Measurements from ENCODE around the gene DNAH7. TPM values are rescaled to one million over a fixed set of nuclear protein-coding genes. Genes with fewer than 3 reads are reported as not detected.

Gene DNAH7
- total RNA-seq, 5 donors from 2014 or later (not counting 1 experiment from before 2014, with no cell fraction given): 0.03 TPM; not detected in 4

- H3K27me3 Mint-ChIP-seq: peaks cover 0 to 7% of the 10 kb centered on the region in 2 donors
- Histone ChIP-seq H3K9me3 (no peaks in the 10 kb centered on the region), H3K4me1 (ENCODE audit: control insufficient read depth in 1 of 2, extremely low read depth in 1 of 2, insufficient read depth in 2 of 2, low read length in 2 of 2) (no peaks in the 10 kb centered on the region), H3K4me3 (ENCODE audit: control insufficient read depth in 1 of 2, extremely low read depth in 1 of 2, low read length in 1 of 2) (no peak overlapping the region), H3K36me3 (ENCODE audit: control insufficient read depth in 2 of 2, extremely low read depth in 1 of 2, insufficient read depth in 1 of 2, low read length in 1 of 2) (no peaks in the 10 kb centered on the region), H3K27ac (ENCODE audit: low read length) (no peak overlapping the region), H3K27me3 (replicated peaks in 1 of 2; ENCODE audit: control insufficient read depth in 2 of 2, extremely low read depth in 1 of 2, insufficient read depth in 2 of 2, low read length in 1 of 2) (peaks cover 0 to 12% of the 10 kb centered on the region in 2 experiments)
- no peaks in the 10 kb centered on the region for H3K36me3 Mint-ChIP-seq
- ChIA-PET POLR2A (no interaction called here), CTCF (interaction anchor here in 1 of 2 donors (0.5 kb wide), 1 partner anchor 11 kb away, joined by 3 read pairs; no protein-coding TSS in a partner anchor)
- H3K9me3 Mint-ChIP-seq: peaks cover 0 to 5% (median 0%) of the 10 kb centered on the region in 3 donors
- ATAC-seq (replicated peaks in 1 of 4): no peak
- no peak overlapping the region for H3K27ac Mint-ChIP-seq
- H3K4me1 Mint-ChIP-seq: no peaks in the 10 kb centered on the region
- no CpG with 5 or more reads among the region's 2 CpGs for WGBS (ENCODE audit: insufficient coverage)
- H3K4me3 Mint-ChIP-seq: no peak overlapping the region
- DNase-seq: no peak
These were observed 177.6 kb downstream of the DNAH7 start for GRCh38 chr2:195891081-195891480.

GRCh38 chr2:195879153-195879552 lies 189.5 kb downstream of the DNAH7 start:
- Histone ChIP-seq H3K4me1 (ENCODE audit: control insufficient read depth in 1 of 2, extremely low read depth in 1 of 2, insufficient read depth in 2 of 2, low read length in 2 of 2) (no peaks in the 10 kb centered on the region), H3K36me3 (ENCODE audit: control insufficient read depth in 2 of 2, extremely low read depth in 1 of 2, insufficient read depth in 1 of 2, low read length in 1 of 2) (no peaks in the 10 kb centered on the region), H3K27ac (ENCODE audit: low read length) (no peak overlapping the region), H3K4me3 (ENCODE audit: control insufficient read depth in 1 of 2, extremely low read depth in 1 of 2, low read length in 1 of 2) (no peak overlapping the region), H3K9me3 (no peaks in the 10 kb centered on the region), H3K27me3 (replicated peaks in 1 of 2; ENCODE audit: control insufficient read depth in 2 of 2, extremely low read depth in 1 of 2, insufficient read depth in 2 of 2, low read length in 1 of 2) (peaks cover 0 to 6% of the 10 kb centered on the region in 2 experiments)
- DNase-seq (no peak), ATAC-seq (replicated peaks in 1 of 4) (no peak)
- Mint-ChIP-seq H3K27ac (no peak overlapping the region), H3K4me3 (no peak overlapping the region), H3K4me1 (no peaks in the 10 kb centered on the region), H3K27me3 (peaks cover 0 to 5% of the 10 kb centered on the region in 2 donors), H3K36me3 (no peaks in the 10 kb centered on the region), H3K9me3 (no peaks in the 10 kb centered on the region)
- no CpG with 5 or more reads among the region's 4 CpGs for WGBS (ENCODE audit: insufficient coverage)
- POLR2A ChIA-PET: no interaction called here
- CTCF ChIA-PET: no interaction called here

DNA sequence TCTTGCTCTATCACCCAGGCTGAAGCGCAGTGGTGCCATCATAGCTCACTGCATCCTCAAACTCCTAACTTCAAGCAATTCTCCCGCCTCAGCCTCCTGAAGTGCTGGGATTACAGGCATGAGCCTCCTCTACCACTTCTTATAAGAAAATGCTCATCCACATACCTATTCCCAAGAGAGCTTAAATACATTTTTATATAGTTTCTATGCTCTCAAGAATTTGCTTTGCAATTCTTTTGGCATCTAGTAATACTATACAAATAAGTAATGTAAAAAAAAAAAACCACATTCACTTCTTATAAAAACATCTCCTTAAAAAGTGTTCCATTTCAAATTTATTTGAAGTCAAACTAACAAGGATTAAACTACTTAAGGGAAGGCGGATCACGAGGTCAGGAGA lies 197.3 kb downstream of the DNAH7 start:
- Histone ChIP-seq H3K36me3 (ENCODE audit: control insufficient read depth in 2 of 2, extremely low read depth in 1 of 2, insufficient read depth in 1 of 2, low read length in 1 of 2) (no peaks in the 10 kb centered on the region), H3K4me1 (ENCODE audit: control insufficient read depth in 1 of 2, extremely low read depth in 1 of 2, insufficient read depth in 2 of 2, low read length in 2 of 2) (no peaks in the 10 kb centered on the region), H3K9me3 (no peaks in the 10 kb centered on the region), H3K4me3 (ENCODE audit: control insufficient read depth in 1 of 2, extremely low read depth in 1 of 2, low read length in 1 of 2) (no peak overlapping the region), H3K27ac (ENCODE audit: low read length) (no peak overlapping the region), H3K27me3 (replicated peaks in 1 of 2; ENCODE audit: control insufficient read depth in 2 of 2, extremely low read depth in 1 of 2, insufficient read depth in 2 of 2, low read length in 1 of 2) (no peaks in the 10 kb centered on the region)
- DNase-seq (no peak), ATAC-seq (replicated peaks in 1 of 4) (no peak)
- POLR2A ChIA-PET: no interaction called here
- Mint-ChIP-seq H3K9me3 (no peaks in the 10 kb centered on the region), H3K27me3 (peaks cover 9 to 11% of the 10 kb centered on the region in 2 donors), H3K4me1 (no peaks in the 10 kb centered on the region), H3K36me3 (no peaks in the 10 kb centered on the region), H3K27ac (no peak overlapping the region), H3K4me3 (no peak overlapping the region)
- CTCF ChIA-PET: no interaction called here
- WGBS (ENCODE audit: insufficient coverage): 100% methylated on average over 1 of the region's 4 CpGs

DNA sequence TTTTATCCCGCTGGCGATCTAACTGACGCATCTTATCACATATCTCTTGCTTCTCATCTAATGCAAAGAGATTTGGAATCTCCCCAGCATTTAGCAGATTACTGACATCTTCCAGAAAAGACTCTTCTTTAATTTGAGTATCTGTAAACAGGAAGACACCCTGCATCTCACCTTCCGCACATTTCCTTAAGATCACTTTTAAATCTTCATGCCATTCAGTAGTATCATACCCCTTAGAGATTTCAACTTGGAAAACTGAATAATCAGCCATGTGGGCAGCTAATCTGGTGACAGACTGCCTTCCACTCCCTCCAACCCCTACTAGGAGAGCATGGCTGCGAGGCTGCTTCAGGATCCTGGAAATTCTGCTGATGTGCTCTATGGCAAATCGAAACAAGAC lies 204.3 kb downstream of the DNAH7 start:
- Mint-ChIP-seq H3K27ac (no peak overlapping the region), H3K36me3 (no peaks in the 10 kb centered on the region), H3K27me3 (peaks cover 7 to 11% of the 10 kb centered on the region in 2 donors), H3K9me3 (no peaks in the 10 kb centered on the region), H3K4me3 (no peak overlapping the region), H3K4me1 (peaks cover 0 to 5% (median 3%) of the 10 kb centered on the region in 3 donors)
- H3K27me3 ChIP-seq (replicated peaks in 1 of 2; ENCODE audit: control insufficient read depth in 2 of 2, extremely low read depth in 1 of 2, insufficient read depth in 2 of 2, low read length in 1 of 2): no peaks in the 10 kb centered on the region
- ATAC-seq (replicated peaks in 1 of 4) (no peak), DNase-seq (no peak)
- POLR2A ChIA-PET: no interaction called here
- CTCF ChIA-PET: no interaction called here
- no peak overlapping the region for H3K4me3 ChIP-seq (ENCODE audit: control insufficient read depth in 1 of 2, extremely low read depth in 1 of 2, low read length in 1 of 2)
- H3K9me3 ChIP-seq: no peaks in the 10 kb centered on the region
- H3K4me1 ChIP-seq (ENCODE audit: control insufficient read depth in 1 of 2, extremely low read depth in 1 of 2, insufficient read depth in 2 of 2, low read length in 2 of 2): no peaks in the 10 kb centered on the region
- WGBS (ENCODE audit: insufficient coverage): 100% methylated on average over 1 of the region's 6 CpGs
- H3K27ac ChIP-seq (ENCODE audit: low read length): no peak overlapping the region
- no peaks in the 10 kb centered on the region for H3K36me3 ChIP-seq (ENCODE audit: control insufficient read depth in 2 of 2, extremely low read depth in 1 of 2, insufficient read depth in 1 of 2, low read length in 1 of 2)

- H3K36me3 Mint-ChIP-seq: no peaks in the 10 kb centered on the region
- H3K9me3 Mint-ChIP-seq: no peaks in the 10 kb centered on the region
- no peak overlapping the region for H3K4me3 ChIP-seq (ENCODE audit: control insufficient read depth in 1 of 2, extremely low read depth in 1 of 2, low read length in 1 of 2)
- peaks cover 0 to 5% (median 3%) of the 10 kb centered on the region in 3 donors for H3K4me1 Mint-ChIP-seq
- peaks cover 6 to 11% of the 10 kb centered on the region in 2 donors for H3K27me3 Mint-ChIP-seq
- DNase-seq (no peak), ATAC-seq (replicated peaks in 1 of 4) (no peak)
- no peaks in the 10 kb centered on the region for H3K27me3 ChIP-seq (replicated peaks in 1 of 2; ENCODE audit: control insufficient read depth in 2 of 2, extremely low read depth in 1 of 2, insufficient read depth in 2 of 2, low read length in 1 of 2)
- no peaks in the 10 kb centered on the region for H3K9me3 ChIP-seq
- H3K4me1 ChIP-seq (ENCODE audit: control insufficient read depth in 1 of 2, extremely low read depth in 1 of 2, insufficient read depth in 2 of 2, low read length in 2 of 2): no peaks in the 10 kb centered on the region
- H3K4me3 Mint-ChIP-seq: no peak overlapping the region
- CTCF ChIA-PET: no interaction called here
- no peaks in the 10 kb centered on the region for H3K36me3 ChIP-seq (ENCODE audit: control insufficient read depth in 2 of 2, extremely low read depth in 1 of 2, insufficient read depth in 1 of 2, low read length in 1 of 2)
- 20% methylated on average over 2 of the region's 4 CpGs for WGBS (ENCODE audit: insufficient coverage)
- POLR2A ChIA-PET: no interaction called here
- no peak overlapping the region for H3K27ac Mint-ChIP-seq
- H3K27ac ChIP-seq (ENCODE audit: low read length): no peak overlapping the region
These were observed 205.1 kb downstream of the DNAH7 start for GRCh38 chr2:195863564-195863963.

GRCh38 chr2:195863121-195863520 lies 205.5 kb downstream of the DNAH7 start:
- ChIA-PET POLR2A (no interaction called here), CTCF (no interaction called here)
- Histone ChIP-seq H3K27me3 (replicated peaks in 1 of 2; ENCODE audit: control insufficient read depth in 2 of 2, extremely low read depth in 1 of 2, insufficient read depth in 2 of 2, low read length in 1 of 2) (no peaks in the 10 kb centered on the region), H3K4me3 (ENCODE audit: control insufficient read depth in 1 of 2, extremely low read depth in 1 of 2, low read length in 1 of 2) (no peak overlapping the region), H3K4me1 (ENCODE audit: control insufficient read depth in 1 of 2, extremely low read depth in 1 of 2, insufficient read depth in 2 of 2, low read length in 2 of 2) (no peaks in the 10 kb centered on the region), H3K36me3 (ENCODE audit: control insufficient read depth in 2 of 2, extremely low read depth in 1 of 2, insufficient read depth in 1 of 2, low read length in 1 of 2) (no peaks in the 10 kb centered on the region), H3K9me3 (no peaks in the 10 kb centered on the region), H3K27ac (ENCODE audit: low read length) (no peak overlapping the region)
- Mint-ChIP-seq H3K36me3 (no peaks in the 10 kb centered on the region), H3K27ac (no peak overlapping the region), H3K27me3 (peaks cover 3 to 14% of the 10 kb centered on the region in 2 donors), H3K4me1 (peaks cover 0 to 5% (median 3%) of the 10 kb centered on the region in 3 donors), H3K4me3 (no peak overlapping the region), H3K9me3 (no peaks in the 10 kb centered on the region)
- no CpG with 5 or more reads among the region's 3 CpGs for WGBS (ENCODE audit: insufficient coverage)
- ATAC-seq (replicated peaks in 1 of 4): no peak
- DNase-seq: no peak

DNA sequence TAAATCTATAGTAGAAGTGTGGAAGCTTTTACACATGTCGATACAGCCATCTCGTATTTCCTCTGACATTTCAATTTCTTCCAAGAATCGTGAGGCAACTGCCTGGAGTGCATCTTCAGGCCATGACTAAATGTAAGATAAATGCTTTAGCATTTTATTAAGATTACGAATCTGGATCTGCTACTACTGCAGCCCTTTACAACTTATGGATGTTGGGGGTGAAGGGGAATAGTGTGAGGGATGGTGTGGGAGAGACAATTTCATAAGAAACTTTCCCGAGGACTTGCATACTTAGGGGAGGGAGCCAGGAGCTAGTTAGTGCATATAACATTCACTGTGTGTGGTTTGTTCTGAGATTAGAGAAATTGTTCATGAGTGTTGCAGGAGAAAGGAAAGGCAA lies 206.8 kb downstream of the DNAH7 start:
- ChIA-PET POLR2A (no interaction called here), CTCF (no interaction called here)
- no peak overlapping the region for H3K4me3 ChIP-seq (ENCODE audit: control insufficient read depth in 1 of 2, extremely low read depth in 1 of 2, low read length in 1 of 2)
- H3K27ac ChIP-seq (ENCODE audit: low read length): no peak overlapping the region
- 94% methylated on average over 2 of the region's 5 CpGs for WGBS (ENCODE audit: insufficient coverage)
- H3K4me3 Mint-ChIP-seq: no peak overlapping the region
- H3K27me3 Mint-ChIP-seq: peaks cover 3 to 14% of the 10 kb centered on the region in 2 donors
- ATAC-seq (replicated peaks in 1 of 4) (no peak), DNase-seq (no peak)
- H3K4me1 ChIP-seq (ENCODE audit: control insufficient read depth in 1 of 2, extremely low read depth in 1 of 2, insufficient read depth in 2 of 2, low read length in 2 of 2): no peaks in the 10 kb centered on the region
- H3K36me3 ChIP-seq (ENCODE audit: control insufficient read depth in 2 of 2, extremely low read depth in 1 of 2, insufficient read depth in 1 of 2, low read length in 1 of 2): no peaks in the 10 kb centered on the region
- no peaks in the 10 kb centered on the region for H3K27me3 ChIP-seq (replicated peaks in 1 of 2; ENCODE audit: control insufficient read depth in 2 of 2, extremely low read depth in 1 of 2, insufficient read depth in 2 of 2, low read length in 1 of 2)
- H3K9me3 Mint-ChIP-seq: no peaks in the 10 kb centered on the region
- no peak overlapping the region for H3K27ac Mint-ChIP-seq
- no peaks in the 10 kb centered on the region for H3K9me3 ChIP-seq
- H3K4me1 Mint-ChIP-seq: peaks cover 0 to 5% (median 3%) of the 10 kb centered on the region in 3 donors
- no peaks in the 10 kb centered on the region for H3K36me3 Mint-ChIP-seq

All from T-cell (primary cell).